ENCODE results near the gene ADCY6. TPM values are rescaled to one million over a fixed set of nuclear protein-coding genes. Genes with fewer than 3 reads are reported as not detected.

ADCY6 gene
- total RNA-seq, 4 donors from 2014 or later: 11.4 to 13.6 (median 12.6) TPM

GRCh38 chr12:48813465-48814261 is 24.8 kb upstream of the ADCY6 start:
- peak overlapping the region; percentile 78 to 87 (median 82) for H3K4me3 ChIP-seq
- in situ Hi-C loops (cut with MboI; ENCODE audit: low sequenced_read_pairs in 4 of 4): no loop called here
- no peak for TF ChIP-seq CTCF (IDR thresholded peaks at IDR 0.05 in 4 of 5, conservative IDR thresholded peaks at IDR 0.05 in 1 of 5)
- no peak for TF ChIP-seq POLR2A (IDR thresholded peaks at IDR 0.05)
- H3K4me1 ChIP-seq: peaks cover 14 to 27% of the 10 kb centered on the region in 2 donors
- ATAC-seq (no peak), DNase-seq (no peak)
- H3K9me3 ChIP-seq: no peaks in the 10 kb centered on the region
- H3K27me3 ChIP-seq: peaks cover under 1 to 15% (median 13%) of the 10 kb centered on the region in 3 donors
- H3K27ac ChIP-seq: peak overlapping the region; percentile 79 to 85 (median 80)
- intact Hi-C loops (cut with DNase I; ENCODE audit: low total_unique reads): loop anchor here (10.0 kb wide), 2 partner anchors 459 to 619 kb away; partner anchors contain the start of gene ZNF641
- H3K36me3 ChIP-seq: no peaks in the 10 kb centered on the region

- DNase-seq (no peak), ATAC-seq (no peak)
- TF ChIP-seq CTCF (IDR thresholded peaks at IDR 0.05 in 4 of 5, conservative IDR thresholded peaks at IDR 0.05 in 1 of 5): no peak
- TF ChIP-seq POLR2A (IDR thresholded peaks at IDR 0.05): no peak
- Histone ChIP-seq H3K4me3 (no peak overlapping the region), H3K9me3 (no peaks in the 10 kb centered on the region), H3K27ac (no peak overlapping the region), H3K4me1 (peaks cover 9 to 16% of the 10 kb centered on the region in 2 donors), H3K27me3 (peaks cover 0 to 3% (median under 1%) of the 10 kb centered on the region in 3 donors), H3K36me3 (no peaks in the 10 kb centered on the region)
- in situ Hi-C loops (cut with MboI; ENCODE audit: low sequenced_read_pairs in 4 of 4) (no loop called here), intact Hi-C loops (cut with DNase I; ENCODE audit: low total_unique reads) (loop anchor here (10.0 kb wide), 2 partner anchors 458 to 618 kb away; partner anchors contain the start of gene ZNF641)
These were observed 23.5 kb upstream of the ADCY6 start for GRCh38 chr12:48812389-48812788.

- H3K4me1 ChIP-seq: peaks cover 9 to 16% of the 10 kb centered on the region in 2 donors
- no peak for DNase-seq
- TF ChIP-seq CTCF (IDR thresholded peaks at IDR 0.05 in 4 of 5, conservative IDR thresholded peaks at IDR 0.05 in 1 of 5): no peak
- TF ChIP-seq POLR2A (IDR thresholded peaks at IDR 0.05): no peak
These were observed 22.7 kb upstream of the ADCY6 start for GRCh38 chr12:48811437-48812090.

GRCh38 chr12:48810903-48811431 is 22.1 kb upstream of the ADCY6 start:
- ATAC-seq: no peak
- Histone ChIP-seq H3K27me3 (no peaks in the 10 kb centered on the region), H3K27ac (no peak overlapping the region), H3K4me3 (no peak overlapping the region), H3K9me3 (no peaks in the 10 kb centered on the region), H3K36me3 (no peaks in the 10 kb centered on the region), H3K4me1 (peaks cover 5 to 10% of the 10 kb centered on the region in 2 donors)
- intact Hi-C loops (cut with DNase I; ENCODE audit: low total_unique reads): loop anchor here (10.0 kb wide), 2 partner anchors 456 to 616 kb away; partner anchors contain the start of gene ZNF641
- in situ Hi-C loops (cut with MboI; ENCODE audit: low sequenced_read_pairs in 4 of 4): no loop called here
- DNase-seq: no peak
- TF ChIP-seq CTCF (IDR thresholded peaks at IDR 0.05 in 4 of 5, conservative IDR thresholded peaks at IDR 0.05 in 1 of 5) (no peak), POLR2A (IDR thresholded peaks at IDR 0.05) (no peak)

More at GRCh38 chr12:48811437-48812090, 22.7 kb upstream of the ADCY6 start:
- intact Hi-C loops (cut with DNase I; ENCODE audit: low total_unique reads): loop anchor here (10.0 kb wide), 2 partner anchors 457 to 617 kb away; partner anchors contain the start of gene ZNF641
- no peak for ATAC-seq
- no peaks in the 10 kb centered on the region for H3K27me3 ChIP-seq
- no peaks in the 10 kb centered on the region for H3K36me3 ChIP-seq
- in situ Hi-C loops (cut with MboI; ENCODE audit: low sequenced_read_pairs in 4 of 4): no loop called here
- H3K9me3 ChIP-seq: no peaks in the 10 kb centered on the region
- no peak overlapping the region for H3K4me3 ChIP-seq
- no peak overlapping the region for H3K27ac ChIP-seq

All from gastrocnemius medialis (tissue), 4 donors.